HAP-1 (cell line): ENCODE results near the gene FNDC3B.
A peak's percentile ranks its signal among the peaks of the same experiment; 100 is the strongest.

Experiments used
- DNase-seq, 2 experiments: peaks; one replicate each; pipeline ENCODE4 v3.0.0-alpha.2; 2016 to 2020; ENCODE audit warnings: low spot score in 2 of 2
- H3K27me3 ChIP-seq: fragments of 250-450 bp; sonication (Bioruptor Pico); 2 replicates; pipeline ENCODE4 v1.5.1; 2020; ENCODE audit warnings: low read depth, mild to moderate bottlenecking, moderate library complexity
- H3K36me3 ChIP-seq: fragments of 250-450 bp; sonication (Bioruptor Pico); replicated peaks from 2 replicates; pipeline ENCODE4 v1.5.1; 2020; ENCODE audit warnings: mild to moderate bottlenecking
- H3K4me1 ChIP-seq: fragments of 250-450 bp; sonication (Bioruptor Pico); 2 replicates; pipeline ENCODE4 v1.5.1; 2020; ENCODE audit warnings: mild to moderate bottlenecking
- H3K4me3 ChIP-seq: fragments of 250-450 bp; sonication (Bioruptor Pico); 2 replicates; pipeline ENCODE4 v1.5.1; 2020; ENCODE audit warnings: mild to moderate bottlenecking, moderate library complexity
- H3K9me3 ChIP-seq: fragments of 250-450 bp; sonication (Bioruptor Pico); 2 replicates; pipeline ENCODE4 v1.5.1; 2020; ENCODE audit warnings: mild to moderate bottlenecking, moderate library complexity
- in situ Hi-C: fragments of 300-500 bp; cut with MboI; formaldehyde crosslinking; loops from 3 replicates; pipeline ENCODE4 v1.14.3; 2020; ENCODE audit warnings: low sequenced_read_pairs, inconsistent platforms, mixed read lengths

FNDC3B gene

DNA sequence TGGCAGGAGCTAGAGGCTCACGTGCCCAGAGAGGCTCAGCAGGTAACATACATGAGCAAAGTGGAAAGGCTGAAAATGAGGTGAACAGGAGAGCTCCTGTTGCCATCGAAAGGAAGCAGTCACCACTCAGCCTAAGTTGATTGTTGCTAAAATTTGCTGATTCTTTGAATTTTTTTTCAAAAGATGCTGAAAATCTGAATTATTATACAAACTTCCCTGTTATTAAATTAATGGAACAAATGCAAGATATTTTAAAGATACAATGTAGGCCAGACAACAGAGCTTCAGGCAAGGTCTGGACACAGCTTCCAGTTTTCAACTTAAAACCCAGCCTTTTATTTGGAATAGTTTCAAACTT lies 257.6 kb downstream of the FNDC3B start:
- peaks cover 20% of the 10 kb centered on the region for H3K4me1 ChIP-seq
- in situ Hi-C loops = no loop called here

DNA sequence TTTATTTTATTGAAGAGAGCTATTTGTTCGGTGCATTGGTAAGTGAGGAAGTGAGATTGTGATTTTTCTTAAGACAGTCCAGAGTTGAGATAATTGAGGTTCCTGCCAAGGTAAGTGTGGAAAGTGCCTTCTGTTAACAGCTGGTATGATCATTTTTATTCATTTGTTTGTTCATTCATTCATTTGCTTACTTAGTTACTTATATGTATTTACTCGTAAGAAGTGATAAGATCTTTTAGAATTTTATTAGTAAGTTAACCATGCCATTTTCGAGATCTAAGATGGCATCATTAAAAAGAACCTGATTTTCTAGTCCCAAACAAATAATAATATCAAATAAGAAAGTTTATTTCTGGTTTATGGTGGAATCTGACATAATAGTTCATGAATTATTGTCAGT lies 258.9 kb downstream of the FNDC3B start:
- Histone ChIP-seq H3K4me1 (peaks cover 20% of the 10 kb centered on the region), H3K36me3 (no peaks in the 10 kb centered on the region)
- DNase-seq = no peak

More for the DNA sequence above, 257.6 kb downstream of the FNDC3B start:
- Histone ChIP-seq H3K9me3 (no peaks in the 10 kb centered on the region), H3K4me3 (no peak overlapping the region), H3K36me3 (no peaks in the 10 kb centered on the region), H3K27me3 (no peaks in the 10 kb centered on the region)
- DNase-seq = no peak

DNA sequence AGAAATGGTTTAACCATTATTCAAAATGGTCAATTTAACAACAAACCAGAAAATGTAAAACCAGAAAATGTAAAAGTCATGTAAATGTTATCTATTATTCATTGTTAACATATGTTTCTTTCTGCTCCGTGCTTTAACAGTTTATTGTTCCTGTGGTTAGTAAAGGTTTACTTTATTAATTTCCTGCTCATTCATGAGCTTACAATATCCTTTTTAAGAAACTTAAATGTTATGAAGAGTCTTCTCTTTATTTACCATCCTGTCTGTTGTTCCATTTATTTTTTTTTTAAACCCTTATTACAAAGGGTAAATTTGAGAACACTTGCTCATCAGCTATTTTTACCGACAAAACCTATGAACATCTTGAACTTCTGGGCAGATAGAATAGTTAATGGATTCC lies 260.8 kb downstream of the FNDC3B start:
- DNase-seq = peak in 1 of 2 experiments; percentile 17
- no peaks in the 10 kb centered on the region for H3K9me3 ChIP-seq
- no peak overlapping the region for H3K4me3 ChIP-seq
- H3K36me3 ChIP-seq = no peaks in the 10 kb centered on the region
- in situ Hi-C loops = no loop called here
- peaks cover 20% of the 10 kb centered on the region for H3K4me1 ChIP-seq
- no peaks in the 10 kb centered on the region for H3K27me3 ChIP-seq

More for the DNA sequence above, 258.9 kb downstream of the FNDC3B start:
- in situ Hi-C loops = no loop called here
- Histone ChIP-seq H3K4me3 (no peak overlapping the region), H3K9me3 (no peaks in the 10 kb centered on the region), H3K27me3 (no peaks in the 10 kb centered on the region)

GRCh38 chr3:172300862-172301261 lies 261.5 kb downstream of the FNDC3B start:
- Histone ChIP-seq H3K4me1 (peaks cover 20% of the 10 kb centered on the region), H3K4me3 (no peak overlapping the region), H3K9me3 (no peaks in the 10 kb centered on the region), H3K27me3 (no peaks in the 10 kb centered on the region), H3K36me3 (no peaks in the 10 kb centered on the region)
- peak; percentile 22 to 72 for DNase-seq
- in situ Hi-C loops = no loop called here

GRCh38 chr3:172302203-172302602 lies 262.8 kb downstream of the FNDC3B start:
- Histone ChIP-seq H3K4me3 (no peak overlapping the region), H3K9me3 (no peaks in the 10 kb centered on the region), H3K4me1 (peaks cover 20% of the 10 kb centered on the region), H3K36me3 (no peaks in the 10 kb centered on the region), H3K27me3 (no peaks in the 10 kb centered on the region)
- DNase-seq = no peak
- in situ Hi-C loops = no loop called here

- Histone ChIP-seq H3K4me3 (no peak overlapping the region), H3K27me3 (no peaks in the 10 kb centered on the region), H3K4me1 (peaks cover 20% of the 10 kb centered on the region), H3K36me3 (0 out of 2 replicates have a peak, but pooled peaks cover 2% of the 10 kb centered on the region), H3K9me3 (no peaks in the 10 kb centered on the region)
- no peak for DNase-seq
- in situ Hi-C loops = no loop called here
These were observed 263.8 kb downstream of the FNDC3B start for GRCh38 chr3:172303181-172303580.

- 0 out of 2 replicates have a peak, but pooled peaks cover 3% of the 10 kb centered on the region for H3K36me3 ChIP-seq
- in situ Hi-C loops = no loop called here
These were observed 264.7 kb downstream of the FNDC3B start for GRCh38 chr3:172303941-172304558.

DNA sequence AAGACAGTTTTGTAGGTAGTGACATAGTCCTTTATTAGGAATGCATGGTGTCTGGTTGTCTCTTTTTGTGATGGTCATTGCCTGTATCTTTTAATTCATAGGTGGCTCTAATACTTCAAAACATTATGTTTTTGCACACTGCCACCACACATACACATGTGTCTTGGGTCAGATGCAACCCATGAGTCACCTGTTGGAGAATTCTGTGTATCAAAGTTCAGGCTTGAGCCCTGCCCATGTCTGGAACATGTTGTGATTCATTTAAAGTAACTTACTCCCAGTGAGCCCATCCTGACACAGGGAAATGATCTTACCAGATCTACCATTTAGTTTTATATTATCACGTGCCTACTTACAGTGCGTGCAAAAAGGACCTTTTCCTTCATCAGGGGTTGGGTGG lies 266.2 kb downstream of the FNDC3B start:
- in situ Hi-C loops = no loop called here
- Histone ChIP-seq H3K4me3 (no peak overlapping the region), H3K36me3 (peaks cover 3% of the 10 kb centered on the region; the same call in 1 of the 2 replicates), H3K4me1 (peaks cover 14% of the 10 kb centered on the region), H3K27me3 (no peaks in the 10 kb centered on the region), H3K9me3 (no peaks in the 10 kb centered on the region)
- no peak for DNase-seq

More at GRCh38 chr3:172303941-172304558, 264.7 kb downstream of the FNDC3B start:
- Histone ChIP-seq H3K4me3 (no peak overlapping the region), H3K27me3 (no peaks in the 10 kb centered on the region), H3K9me3 (no peaks in the 10 kb centered on the region), H3K4me1 (peaks cover 23% of the 10 kb centered on the region)
- DNase-seq = no peak

GRCh38 chr3:172305974-172306373 lies 266.6 kb downstream of the FNDC3B start:
- Histone ChIP-seq H3K27me3 (no peaks in the 10 kb centered on the region), H3K4me1 (peaks cover 12% of the 10 kb centered on the region), H3K4me3 (no peak overlapping the region), H3K36me3 (peaks cover 5% of the 10 kb centered on the region; the same call in 1 of the 2 replicates), H3K9me3 (no peaks in the 10 kb centered on the region)
- no peak for DNase-seq
- in situ Hi-C loops = no loop called here

DNA sequence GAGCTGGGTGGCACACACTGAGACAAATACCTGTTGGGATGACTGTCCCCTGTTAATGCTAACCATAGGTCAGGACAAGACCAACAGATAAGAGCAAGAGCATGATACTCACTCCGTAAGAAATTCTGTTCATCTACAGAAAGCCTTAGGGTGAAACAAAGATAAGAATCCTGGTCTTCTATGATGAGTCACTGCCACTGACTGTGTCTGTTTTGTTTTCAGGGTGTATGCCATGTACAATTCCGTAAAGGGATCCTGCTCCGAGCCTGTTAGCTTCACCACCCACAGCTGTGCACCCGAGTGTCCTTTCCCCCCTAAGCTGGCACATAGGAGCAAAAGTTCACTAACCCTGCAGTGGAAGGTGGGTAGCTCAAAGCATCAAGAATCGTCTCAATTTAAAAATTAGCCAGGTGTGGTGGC lies 267.8 kb downstream of the FNDC3B start:
- Histone ChIP-seq H3K9me3 (no peaks in the 10 kb centered on the region), H3K36me3 (peaks cover 9% of the 10 kb centered on the region; the same call in 1 of the 2 replicates), H3K4me1 (0 out of 2 replicates have a peak, but pooled peaks cover 3% of the 10 kb centered on the region), H3K27me3 (no peaks in the 10 kb centered on the region), H3K4me3 (no peak overlapping the region)
- in situ Hi-C loops = no loop called here
- no peak for DNase-seq

DNA sequence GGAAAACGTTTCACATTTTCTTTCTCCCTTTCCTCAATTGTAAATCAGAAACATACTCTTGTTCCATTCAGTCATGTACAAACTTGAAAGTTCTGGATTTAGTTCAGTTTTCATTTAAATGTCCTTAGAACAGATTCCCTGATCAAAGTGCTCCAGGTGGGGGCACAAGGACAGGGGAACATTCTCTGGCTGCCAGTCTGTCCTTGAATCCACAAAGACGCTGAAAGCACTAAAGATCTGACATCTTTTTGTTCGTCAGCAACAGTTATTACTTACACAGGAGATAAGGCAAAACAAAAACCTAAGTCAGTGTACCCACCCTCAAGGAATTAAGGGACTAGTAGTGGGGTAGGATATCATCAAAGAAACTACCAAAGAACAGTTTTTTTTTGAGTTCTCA lies 269.7 kb downstream of the FNDC3B start:
- H3K4me3 ChIP-seq = no peak overlapping the region
- H3K9me3 ChIP-seq = no peaks in the 10 kb centered on the region
- no peaks in the 10 kb centered on the region for H3K27me3 ChIP-seq
- no peak for DNase-seq
- H3K4me1 ChIP-seq = 0 out of 2 replicates have a peak, but pooled peaks cover 3% of the 10 kb centered on the region
- in situ Hi-C loops = no loop called here
- peaks cover 9% of the 10 kb centered on the region; the same call in 1 of the 2 replicates for H3K36me3 ChIP-seq

GRCh38 chr3:172309741-172310427 lies 270.5 kb downstream of the FNDC3B start:
- in situ Hi-C loops = no loop called here
- Histone ChIP-seq H3K36me3 (peaks cover 9% of the 10 kb centered on the region; the same call in 1 of the 2 replicates), H3K27me3 (no peaks in the 10 kb centered on the region)

DNA sequence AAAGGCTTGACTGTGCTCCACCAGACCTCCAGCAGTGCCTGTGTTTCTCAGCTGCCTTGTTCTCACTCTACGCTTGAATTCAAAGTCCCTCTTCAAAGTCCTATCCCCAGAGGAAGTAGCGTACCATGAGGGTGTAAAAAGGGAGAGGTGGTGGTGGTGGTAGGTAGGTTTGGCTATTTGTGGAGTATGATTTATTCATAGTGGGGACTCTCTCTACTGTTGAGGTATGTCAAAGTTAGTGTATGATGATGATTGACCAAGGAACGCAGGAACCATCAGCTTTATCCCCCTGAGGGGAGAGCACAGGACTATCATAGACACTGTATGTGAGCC lies 271.0 kb downstream of the FNDC3B start:
- Histone ChIP-seq H3K4me1 (0 out of 2 replicates have a peak, but pooled peaks cover 3% of the 10 kb centered on the region), H3K27me3 (no peaks in the 10 kb centered on the region), H3K4me3 (no peak overlapping the region), H3K9me3 (no peaks in the 10 kb centered on the region), H3K36me3 (peaks cover 9% of the 10 kb centered on the region; the same call in 1 of the 2 replicates)
- DNase-seq = no peak
- in situ Hi-C loops = no loop called here

More at GRCh38 chr3:172309741-172310427, 270.5 kb downstream of the FNDC3B start:
- DNase-seq = no peak
- Histone ChIP-seq H3K9me3 (no peaks in the 10 kb centered on the region), H3K4me3 (no peak overlapping the region), H3K4me1 (0 out of 2 replicates have a peak, but pooled peaks cover 3% of the 10 kb centered on the region)

DNA sequence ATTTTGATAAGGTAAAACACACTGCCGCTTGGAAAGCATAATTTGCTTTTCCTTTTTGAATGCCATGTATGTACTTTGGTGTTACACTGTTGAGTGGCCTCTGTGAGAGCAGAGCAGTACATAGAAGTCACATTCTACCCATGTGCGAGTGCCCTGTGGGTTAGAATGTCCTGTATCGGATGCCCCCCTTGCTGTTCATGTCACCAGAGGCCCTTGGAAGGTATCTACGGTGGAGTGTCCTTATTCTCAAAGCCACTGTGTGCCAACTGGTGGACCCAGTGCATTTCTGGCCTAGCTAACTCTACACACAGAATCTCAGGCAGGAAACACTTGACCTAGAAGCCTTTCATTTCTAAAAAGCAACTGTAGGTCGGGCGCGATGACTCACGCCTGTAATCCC lies 271.8 kb downstream of the FNDC3B start:
- no peak for DNase-seq
- Histone ChIP-seq H3K4me3 (no peak overlapping the region), H3K9me3 (no peaks in the 10 kb centered on the region), H3K4me1 (0 out of 2 replicates have a peak, but pooled peaks cover 3% of the 10 kb centered on the region), H3K27me3 (no peaks in the 10 kb centered on the region), H3K36me3 (peaks cover 9% of the 10 kb centered on the region; the same call in 1 of the 2 replicates)
- in situ Hi-C loops = no loop called here
